ENCODE measurements around the gene GABPB2.
"Not testable (repeated sequence)": the region's sequence is repeated elsewhere in the genome, so short reads cannot be mapped to it uniquely, and the experiment has no call there.

The GABPB2 gene

DNA sequence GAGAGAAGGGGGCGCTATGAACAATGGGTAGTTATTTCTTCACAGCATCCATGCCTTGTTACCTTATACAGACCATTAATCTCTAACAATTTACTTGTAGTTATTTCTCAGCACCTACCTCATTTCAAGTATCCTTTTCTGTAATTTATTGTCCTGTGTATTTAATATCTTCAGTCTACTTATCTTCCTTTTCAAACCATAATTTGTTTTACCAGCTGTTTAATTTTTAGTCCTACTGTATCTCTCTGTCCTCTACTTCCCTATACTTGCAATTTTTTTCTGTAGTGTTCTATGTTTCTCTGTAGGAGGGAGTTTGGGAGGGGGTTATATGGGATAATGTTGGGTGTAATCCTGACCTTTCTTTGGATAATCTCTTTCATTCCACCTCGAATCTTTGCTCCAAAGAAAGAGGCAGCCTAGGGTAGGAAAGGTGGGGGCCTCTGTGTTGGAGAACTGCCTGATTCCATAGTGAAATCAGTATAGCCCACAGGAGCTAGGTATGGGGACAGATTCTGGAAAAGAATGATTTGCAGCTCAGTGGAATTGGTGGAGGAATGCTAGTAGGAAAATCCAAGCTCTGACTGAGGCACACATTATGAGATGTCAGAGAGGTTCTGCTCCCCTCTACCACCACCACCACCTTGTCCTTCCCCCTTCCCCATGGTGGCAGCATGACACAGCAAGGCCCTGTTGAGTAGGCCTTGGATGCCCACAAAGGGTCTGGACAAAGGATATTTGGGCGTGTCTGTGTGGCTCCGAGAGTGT lies 9.7 kb upstream of the GABPB2 start:
- DNase-seq = peak; percentile 71

DNA sequence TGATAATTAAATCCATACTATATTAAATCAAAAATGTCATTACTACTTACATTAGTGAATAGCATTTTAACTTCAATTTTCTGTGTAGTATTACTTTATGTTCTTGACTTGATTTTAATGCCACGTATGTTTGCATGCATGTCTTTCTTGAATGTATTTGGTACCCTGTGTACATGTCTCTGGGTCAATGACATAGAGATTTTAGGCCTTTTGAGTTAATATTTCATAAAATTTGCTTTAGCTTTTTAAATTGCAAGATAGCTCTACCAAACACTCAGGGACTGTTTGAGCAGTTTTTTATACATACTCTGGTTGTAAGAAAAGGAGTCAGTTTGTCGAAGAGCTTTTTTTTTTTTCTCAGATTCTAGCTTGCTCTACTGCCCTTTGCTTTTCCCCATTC lies 8.9 kb upstream of the GABPB2 start:
- no peak for DNase-seq

DNA sequence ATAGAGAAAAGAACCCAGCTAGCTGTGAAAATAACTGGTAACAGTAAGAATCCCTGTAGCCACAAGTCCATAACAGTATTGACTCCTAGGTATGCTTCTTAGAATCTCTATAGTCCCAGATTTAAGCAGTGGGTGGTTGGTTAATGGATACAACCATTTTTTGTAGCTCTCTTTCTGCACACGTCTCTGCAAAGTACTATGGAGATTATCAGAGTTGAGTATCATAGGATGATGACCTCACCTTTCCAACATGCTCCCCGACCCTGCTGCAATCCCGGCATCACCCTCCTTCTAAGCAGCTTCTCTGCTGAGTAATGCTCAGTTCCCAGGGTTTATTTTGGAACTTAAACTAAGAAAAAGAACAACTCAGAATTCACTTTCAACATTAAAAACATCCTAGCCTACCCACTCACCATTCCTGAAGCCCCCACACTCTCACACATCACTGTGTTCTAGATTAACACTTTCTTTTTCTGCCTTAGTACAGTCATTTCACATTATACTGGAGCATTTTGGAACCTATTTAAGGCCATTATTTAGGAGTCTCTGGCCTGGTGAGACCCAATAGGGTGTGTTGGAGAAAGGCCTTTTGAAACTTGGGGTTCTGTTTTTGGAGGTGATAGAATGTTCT lies 7.7 kb upstream of the GABPB2 start:
- no peak for DNase-seq

DNA sequence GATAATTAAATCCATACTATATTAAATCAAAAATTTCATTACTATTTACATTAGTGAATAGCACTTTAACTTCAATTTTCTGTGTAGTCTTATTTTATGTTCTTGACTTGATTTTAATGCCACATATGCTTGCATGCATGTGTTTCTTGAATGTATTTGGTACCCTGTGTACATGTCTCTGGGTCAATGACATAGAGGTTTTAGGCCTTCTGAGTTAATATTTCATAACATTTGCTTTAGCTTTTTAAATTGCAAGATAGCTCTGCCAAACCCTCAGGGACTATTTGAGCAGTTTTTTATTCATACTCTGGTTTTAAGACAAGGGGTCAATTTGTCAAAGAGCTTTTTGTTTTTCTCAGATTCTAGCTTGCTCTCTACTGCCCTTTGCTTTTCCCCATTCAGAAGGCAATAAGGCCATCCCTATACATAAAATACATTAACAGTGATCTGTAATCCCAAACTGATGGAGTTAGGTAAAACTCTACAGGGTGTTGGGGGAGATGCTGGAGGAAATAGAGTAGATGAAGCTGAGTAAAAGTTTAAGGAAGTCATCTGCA lies 5.4 kb upstream of the GABPB2 start:
- no peak for DNase-seq

DNA sequence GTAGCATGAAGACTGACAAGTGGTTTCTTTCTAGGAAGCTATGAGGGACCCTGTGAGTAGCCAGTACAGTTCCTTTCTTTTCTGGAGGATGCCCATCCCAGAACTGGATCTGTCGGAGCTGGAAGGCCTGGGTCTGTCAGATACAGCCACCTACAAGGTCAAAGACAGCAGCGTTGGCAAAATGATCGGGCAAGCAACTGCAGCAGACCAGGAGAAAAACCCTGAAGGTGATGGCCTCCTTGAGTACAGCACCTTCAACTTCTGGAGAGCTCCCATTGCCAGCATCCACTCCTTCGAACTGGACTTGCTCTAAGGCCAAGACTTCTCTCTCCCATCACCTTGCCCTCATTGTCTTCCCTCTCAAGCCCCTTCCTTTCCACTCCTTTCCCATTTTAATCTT lies 3.4 kb upstream of the GABPB2 start:
- no peak for DNase-seq

DNA sequence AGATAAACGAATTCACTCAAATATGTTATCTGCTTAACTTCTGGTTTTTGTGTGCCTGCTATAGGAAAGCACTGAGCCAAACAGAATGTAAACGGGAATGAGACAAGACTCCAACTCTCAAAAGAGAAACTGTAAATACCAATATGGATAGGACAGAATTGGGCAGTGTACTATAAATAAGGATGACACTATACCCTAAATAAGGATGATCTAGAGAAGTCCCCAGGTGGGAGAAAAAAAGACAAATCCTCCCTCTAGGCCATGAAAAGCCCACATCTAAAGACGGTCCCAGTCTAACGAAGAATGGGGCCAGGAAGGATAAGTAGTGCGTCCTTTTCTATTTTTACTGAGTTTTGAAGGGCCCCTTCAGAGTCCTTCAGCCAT lies 1.5 kb upstream of the GABPB2 start:
- DNase-seq = no peak

DNA sequence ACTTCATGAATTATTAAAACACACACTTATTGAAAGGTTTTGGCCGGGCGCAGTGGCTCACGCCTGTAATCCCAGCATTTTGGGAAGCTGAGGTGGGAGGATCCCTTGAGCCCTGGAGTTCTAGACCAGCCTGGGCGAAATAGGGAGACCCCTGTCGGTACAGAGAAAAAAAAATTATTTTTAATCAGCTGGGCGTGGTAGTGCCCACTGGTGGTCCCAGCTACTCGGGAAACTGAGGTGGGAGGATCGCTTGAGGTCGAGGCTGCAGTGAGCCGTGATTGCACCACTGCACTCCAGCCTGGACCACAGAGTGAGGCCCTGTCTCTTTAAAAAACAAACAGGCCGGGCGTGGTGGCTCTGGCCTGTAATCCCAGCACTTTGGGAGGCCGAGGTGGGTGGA lies 1.7 kb downstream of the GABPB2 start:
- DNase-seq = no peak

DNA sequence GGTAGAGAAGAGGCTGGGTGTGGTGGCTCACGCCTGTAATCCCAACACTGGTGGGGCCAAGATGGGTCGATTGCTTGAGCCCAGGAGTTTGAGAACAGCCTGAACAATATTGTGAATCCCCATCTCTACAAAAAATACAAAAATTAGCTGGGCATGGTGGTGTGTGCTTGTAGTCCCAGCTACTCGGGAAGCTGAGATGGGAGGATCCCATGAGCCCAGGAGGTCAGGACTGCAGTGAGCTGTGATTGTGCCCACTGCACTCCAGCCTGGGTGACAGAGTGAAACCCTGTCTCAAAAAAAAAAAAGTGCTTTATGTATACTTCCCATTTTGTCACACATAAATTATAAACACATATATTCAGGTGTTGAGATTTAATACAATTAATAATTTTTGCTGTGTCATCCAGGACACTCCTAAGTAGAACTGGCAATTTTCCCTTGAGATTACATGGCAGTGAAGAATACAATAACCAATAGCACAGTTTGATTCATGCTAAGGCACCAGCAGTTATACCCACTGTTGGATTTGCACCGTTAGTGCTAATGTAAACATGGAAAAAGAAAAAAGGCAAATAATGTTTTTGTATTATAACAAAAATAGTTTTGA lies 15.5 kb downstream of the GABPB2 start:
- DNase-seq = no peak

DNA sequence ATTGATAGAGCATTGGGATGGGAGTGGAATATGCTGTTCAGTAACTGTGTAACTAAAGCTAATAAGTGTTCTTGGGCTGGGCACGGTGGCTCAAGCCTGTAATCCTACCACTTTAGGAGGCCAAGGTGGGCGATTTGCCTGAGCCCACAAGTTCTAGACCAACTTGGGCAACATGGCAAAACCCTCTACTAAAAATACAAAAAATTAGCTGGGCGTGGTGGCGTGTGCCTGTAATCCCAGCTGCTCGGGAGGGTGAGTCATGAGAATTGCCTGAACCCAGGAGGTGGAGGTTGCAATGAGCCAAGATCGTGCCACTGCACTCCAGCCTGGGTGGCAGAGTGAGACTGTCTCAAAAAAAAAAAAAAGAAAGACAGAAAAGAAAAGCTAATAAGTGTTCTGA lies 26.9 kb downstream of the GABPB2 start:
- not testable (repeated sequence) for DNase-seq

DNA sequence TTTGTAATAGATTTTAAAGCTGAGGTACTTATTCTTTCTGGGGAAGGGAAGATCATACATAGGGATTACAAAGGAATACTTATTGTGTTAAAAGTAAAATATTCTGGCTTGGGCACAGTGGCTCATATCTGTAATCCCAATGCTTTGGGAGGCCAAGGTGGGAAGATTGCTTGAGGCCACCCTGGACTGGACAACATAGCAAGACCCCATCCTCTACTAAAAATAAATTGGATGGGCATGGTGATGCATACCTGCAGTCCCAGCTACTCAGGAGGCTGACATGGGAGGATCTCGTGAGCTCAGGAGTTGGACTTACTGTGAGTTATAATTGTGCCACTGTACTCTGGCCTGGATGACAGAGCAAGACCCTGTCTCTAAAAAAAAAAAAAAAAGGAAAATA lies 27.6 kb downstream of the GABPB2 start:
- DNase-seq = no peak

DNA sequence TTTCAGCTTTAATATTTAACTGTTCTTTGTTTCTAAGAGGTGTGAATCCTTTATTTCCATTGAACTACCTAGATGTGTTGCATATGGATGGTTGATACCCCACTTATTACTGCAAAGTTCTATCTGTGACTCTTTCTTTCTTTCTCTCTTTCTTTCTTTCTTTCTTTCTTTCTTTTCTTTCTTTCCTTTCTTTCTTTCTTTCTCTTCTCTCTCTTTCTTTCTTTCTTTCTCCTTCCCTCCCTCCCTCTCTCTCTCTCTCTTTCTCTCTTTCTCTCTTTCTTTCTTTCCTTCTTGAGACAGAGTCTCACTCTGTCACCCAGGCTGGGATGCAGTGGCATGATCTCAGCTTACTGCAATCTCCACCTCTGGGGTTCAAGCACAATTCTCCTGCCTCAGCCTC lies 34.1 kb downstream of the GABPB2 start:
- DNase-seq = no peak

DNA sequence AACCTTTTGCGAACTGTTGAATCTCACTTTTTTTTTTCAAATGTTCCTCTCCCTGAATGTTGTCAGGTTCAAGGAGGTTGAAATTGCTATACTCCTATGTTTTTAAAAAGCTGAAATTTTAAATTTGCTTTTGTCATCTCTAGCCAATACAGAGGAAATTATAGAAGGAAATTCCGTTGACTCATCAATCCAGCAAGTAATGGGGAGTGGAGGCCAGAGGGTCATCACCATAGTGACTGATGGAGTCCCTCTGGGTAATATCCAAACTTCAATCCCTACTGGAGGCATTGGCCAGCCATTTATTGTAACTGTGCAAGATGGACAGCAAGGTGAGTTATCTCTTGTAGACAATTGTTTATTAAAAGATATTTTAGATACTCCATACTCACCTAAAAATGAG lies 36.3 kb downstream of the GABPB2 start:
- no peak for DNase-seq

DNA sequence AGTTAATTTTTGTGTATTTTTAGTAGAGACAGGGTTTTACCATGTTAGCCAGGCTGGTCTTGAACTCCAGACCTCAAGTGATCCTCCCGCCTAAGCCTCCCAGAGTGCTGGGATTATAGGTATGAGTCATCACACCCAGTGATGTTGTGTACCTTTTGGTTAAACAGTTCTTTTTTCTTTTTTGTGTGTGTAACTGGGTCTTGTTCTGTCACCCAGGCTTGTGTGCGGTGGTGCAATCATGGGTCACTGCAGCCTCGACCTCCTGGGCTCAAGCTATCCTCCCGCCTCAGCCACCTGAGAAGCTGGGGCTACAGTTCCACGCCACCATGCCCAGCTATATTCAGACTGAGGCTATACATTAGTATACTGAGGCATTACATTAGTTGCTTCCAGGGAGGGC lies 37.8 kb downstream of the GABPB2 start:
- DNase-seq = no peak

DNA sequence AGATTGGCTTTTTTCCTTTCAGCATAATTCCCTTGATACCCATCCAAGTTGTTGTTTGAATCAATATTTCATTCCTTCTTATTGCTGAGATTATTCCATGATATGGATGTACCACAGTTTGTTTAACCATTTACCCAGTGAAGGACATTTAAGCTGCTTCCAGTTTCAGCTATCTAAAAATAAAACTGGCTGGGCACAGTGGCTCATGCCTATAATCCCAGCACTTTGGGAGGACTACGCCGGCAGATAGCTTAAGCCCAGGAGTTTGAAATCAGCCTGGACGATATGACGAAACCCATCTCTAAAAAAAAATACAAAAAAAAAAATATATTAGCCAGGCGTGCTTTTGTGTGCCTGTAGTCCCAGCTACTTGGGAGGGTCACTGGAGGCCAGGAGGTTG lies 43.3 kb downstream of the GABPB2 start:
- DNase-seq = no peak

DNA sequence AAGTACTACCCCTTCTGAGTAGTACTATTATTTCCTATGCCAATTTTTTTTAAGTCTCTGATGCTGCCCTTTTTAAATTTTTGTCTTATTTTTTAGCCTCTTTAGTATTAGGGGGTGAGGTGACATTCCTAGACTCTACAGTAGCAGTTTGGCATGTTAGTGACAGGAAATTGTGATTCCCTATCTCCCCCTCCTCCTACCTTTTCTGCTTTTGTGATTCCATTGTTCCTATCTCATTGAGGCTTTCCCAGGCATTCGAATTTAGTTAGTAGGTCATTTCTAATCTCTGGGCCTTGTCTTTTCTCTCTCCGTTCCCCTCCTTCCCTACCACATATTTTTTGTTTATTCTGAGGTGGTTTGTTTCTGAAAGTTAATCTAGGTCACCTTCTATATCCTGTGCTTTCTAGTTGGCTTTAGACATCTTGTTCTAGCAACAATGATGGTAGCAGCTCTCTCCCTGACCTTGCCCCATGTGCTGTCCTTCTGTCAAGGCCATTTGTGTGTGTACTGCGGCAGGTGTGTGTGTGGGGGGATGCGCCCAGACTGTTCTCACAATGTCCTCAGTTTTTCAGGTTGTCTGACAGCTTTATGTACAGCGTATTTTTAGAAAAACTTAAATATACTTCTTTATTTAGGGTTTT lies 54.3 kb downstream of the GABPB2 start:
- no peak for DNase-seq

DNA sequence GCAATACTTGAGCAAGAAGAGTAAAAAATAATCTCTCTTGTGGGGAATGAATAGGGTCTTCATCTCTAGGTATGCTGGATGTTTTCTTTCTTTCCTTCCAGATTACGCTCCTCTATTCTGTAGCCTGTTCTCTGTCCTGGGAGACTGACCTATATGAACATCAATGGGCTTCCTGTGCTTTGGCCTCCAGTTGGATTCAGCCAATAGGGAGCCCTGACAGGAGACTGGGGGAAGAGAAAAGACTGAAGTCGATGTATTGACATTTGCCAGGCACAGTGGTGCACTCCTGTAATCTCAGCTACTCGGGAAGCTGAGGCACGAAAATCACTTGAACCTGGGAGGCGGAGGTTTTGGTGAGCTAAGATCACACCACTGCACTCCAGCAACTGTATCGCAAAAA lies 58.2 kb downstream of the GABPB2 start:
- no peak for DNase-seq

DNA sequence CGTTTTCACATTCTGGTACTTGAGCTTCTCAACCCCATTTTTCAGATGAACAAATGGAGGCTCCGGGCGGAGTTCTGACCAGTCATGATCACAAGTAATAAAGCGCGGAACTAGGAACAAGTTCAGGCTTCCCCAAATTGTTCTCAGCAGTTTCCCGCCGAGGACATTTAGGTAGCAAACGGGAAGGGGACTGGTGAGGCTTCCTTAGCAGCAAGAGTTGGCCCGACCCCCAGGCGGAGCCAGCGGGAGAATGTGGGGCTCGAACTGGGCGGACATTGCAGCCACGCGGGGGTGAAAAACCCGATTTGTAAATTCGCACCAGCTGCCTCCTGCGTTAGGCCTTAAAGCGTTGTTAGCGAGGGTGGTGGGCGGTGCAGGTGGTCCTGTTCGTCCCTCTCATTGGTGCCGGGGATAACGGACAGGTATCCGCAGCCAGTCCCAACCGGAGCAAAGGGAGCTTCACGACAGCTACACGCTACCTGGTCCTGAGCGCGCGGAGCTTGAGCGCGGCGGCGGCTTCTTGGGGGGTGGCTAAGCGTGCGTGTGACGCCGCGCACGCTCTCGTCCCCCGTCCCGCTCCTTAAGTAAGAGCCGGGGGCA lies 60.5 kb downstream of the GABPB2 start:
- DNase-seq = peak; percentile 89

DNA sequence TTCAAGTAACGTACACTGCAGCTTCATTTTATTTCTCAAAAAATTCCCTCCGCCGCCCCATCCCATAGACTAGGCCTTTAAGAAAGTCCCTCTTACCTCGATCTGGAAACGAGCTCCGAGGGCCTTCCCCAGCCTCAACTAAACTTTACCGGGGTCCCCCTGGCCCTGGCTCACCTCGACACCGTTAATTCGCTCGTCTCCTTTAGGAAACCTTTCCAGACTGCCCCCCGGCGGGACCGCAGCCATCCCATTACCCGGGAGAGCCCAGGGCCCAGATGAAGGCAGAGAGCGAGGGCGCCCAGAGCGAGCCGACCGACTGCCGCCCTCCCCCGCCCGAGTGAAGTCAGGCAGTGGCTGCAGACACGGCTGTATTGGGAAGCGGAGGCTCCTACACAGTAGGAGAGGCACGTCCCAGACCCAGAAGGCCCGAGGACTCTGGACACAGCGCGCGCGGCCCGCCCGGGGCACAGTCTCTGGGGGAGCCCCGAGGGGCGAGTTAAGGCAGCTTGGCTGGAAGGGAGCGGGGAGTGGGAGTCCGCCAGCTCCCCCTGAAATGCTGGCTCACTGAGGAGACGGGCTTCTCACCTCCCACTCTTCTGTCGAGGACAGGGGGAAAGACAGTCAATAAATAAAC lies 61.3 kb downstream of the GABPB2 start:
- DNase-seq = no peak

DNA sequence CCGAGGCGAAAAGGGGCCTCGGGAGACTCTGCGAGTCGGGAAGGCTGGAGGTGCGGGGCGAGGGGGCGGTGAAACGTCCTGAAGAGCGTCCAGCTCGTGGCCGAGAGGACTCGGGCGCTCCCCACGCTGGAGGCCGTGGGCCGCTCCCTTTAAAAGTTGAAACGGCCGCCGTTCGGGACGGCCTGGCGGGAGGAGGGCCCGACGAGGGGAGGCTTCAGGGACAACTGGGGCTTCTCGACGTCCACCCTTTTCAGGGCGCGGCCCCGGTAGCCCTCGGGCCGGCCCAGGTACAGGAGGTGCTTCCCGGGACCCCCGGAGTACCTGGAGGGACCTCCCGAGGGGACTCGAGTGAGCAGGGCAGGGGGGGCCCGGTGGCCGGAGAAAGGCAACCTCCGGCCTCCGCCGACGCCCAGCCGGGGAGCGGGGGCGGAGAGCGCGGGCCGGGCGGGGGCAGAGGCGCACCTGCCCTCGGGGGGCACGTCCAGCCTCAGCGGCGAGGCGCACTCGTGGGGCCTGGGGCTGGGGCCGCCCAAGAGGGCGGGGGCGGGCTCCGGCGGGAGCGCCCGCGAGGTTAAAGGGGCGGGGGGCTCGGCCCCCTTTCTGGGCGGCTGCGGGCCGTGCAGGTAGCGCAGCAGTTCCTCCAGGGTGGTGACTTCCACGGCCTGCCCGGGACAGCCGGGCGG lies 61.9 kb downstream of the GABPB2 start:
- no peak for DNase-seq

DNA sequence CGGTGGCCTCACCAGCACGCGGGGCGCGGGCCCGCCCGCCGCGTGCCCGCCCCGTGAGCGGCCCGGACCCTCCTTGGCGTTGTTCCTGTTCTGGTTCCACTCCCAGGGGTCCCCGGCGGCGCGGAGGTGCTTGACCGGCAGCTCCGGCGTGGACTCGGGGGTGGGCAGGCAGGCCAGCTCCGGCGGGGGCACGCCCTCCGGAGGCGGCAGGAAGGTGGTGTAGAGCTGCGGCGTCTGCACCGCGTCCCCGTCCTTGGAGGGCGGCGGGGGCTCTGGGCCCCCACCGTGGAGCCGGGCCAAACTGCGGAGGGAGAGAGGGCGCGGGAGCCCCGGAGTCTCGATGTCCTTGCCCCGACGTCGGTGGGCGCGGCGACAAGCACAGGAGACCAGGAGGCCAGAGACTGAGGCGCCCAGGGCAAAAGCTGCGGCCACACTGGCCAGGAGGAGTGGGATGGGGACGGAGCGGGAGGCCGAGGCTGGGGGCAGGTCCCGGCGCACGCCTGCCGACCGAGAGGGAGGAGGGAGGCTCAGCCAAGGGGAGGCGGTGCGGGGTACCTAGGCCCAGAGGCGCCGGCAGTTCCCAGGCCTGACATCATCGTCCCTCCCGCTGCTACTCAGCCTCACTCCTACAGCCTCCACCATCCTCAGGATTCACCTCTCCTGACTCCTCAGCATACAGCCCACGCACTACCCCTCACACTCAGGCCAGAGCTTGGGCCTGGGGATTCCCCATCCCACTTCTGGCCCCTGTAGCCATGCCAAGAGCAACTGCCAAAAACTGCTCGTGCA lies 62.7 kb downstream of the GABPB2 start:
- DNase-seq = no peak

DNA sequence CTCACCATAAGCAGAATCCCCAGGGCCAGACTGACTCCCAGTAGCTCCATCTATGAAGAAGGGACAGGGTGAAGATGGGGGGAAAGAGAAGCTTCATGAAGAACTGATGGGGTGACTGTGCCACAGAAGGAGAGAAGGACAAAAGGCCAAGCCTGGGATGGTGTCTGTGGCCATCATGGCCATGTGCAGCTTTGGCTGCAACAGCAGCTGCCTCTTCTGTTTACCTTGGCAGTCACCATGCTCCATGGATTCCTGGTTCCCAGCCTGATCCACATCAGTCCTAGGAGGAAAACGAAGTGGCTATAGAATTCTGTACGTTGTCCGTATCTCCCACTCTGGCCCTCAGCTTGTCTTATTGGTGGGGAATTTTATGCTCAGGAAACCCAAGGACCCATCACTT lies 63.8 kb downstream of the GABPB2 start:
- peak; percentile 4 for DNase-seq

All from NCI-H1092 treated with DMSO at 0.1 percent for 48 hours (cell line).